Endothelial cell of umbilical vein (primary cell): ENCODE data around the gene AUTS2. TPM values are rescaled to one million over a fixed set of nuclear protein-coding genes. Genes with fewer than 3 reads are reported as not detected.

Experiments
- BruUV-seq: library from RNA; stranded (reverse); fragments of 400-500 nt; replicated peaks from 2 replicates; lab custom pipeline; 2021; lab: Mats Ljungman, UMichigan
- CTCF ChIA-PET: fragments of 300-600, 350-600 bp; sonication (Branson Sonifier 250); formaldehyde crosslinking; loops from one replicate; lab custom pipeline; 2021; ENCODE audit warnings: antibody characterized with exemption, inconsistent platforms; lab: Charles Lee
- POLR2A ChIA-PET: fragments of 300-600, 350-600 bp; sonication (Branson Sonifier 250); formaldehyde crosslinking; loops from one replicate; lab custom pipeline; 2021; ENCODE audit warnings: antibody characterized with exemption, inconsistent platforms; lab: Charles Lee
- DNase-seq: peaks from one replicate; pipeline ENCODE4 v3.0.0-alpha.2; 2011; ENCODE audit warnings: low read depth, low spot score
- FAIRE-seq: peaks from 2 replicates; lab custom pipeline; 2011; peaks lifted over from hg19 to GRCh38; lab: Jason Lieb, UNC
- H2AFZ ChIP-seq: 2 replicates; pipeline ENCODE4 v1.6.0; 2012; ENCODE audit warnings: low read depth, low read length, control low read depth, inconsistent platforms
- H3K27ac ChIP-seq: 2 replicates; pipeline ENCODE4 v1.5.1; 2011; ENCODE audit warnings: low read depth, mild to moderate bottlenecking, control low read depth, low read length, moderate library complexity; ENCODE audit not compliant: insufficient read depth
- H3K27me3 ChIP-seq, 2 experiments: 2 replicates each; pipeline versions ENCODE4 v1.6.0 to v1.6.1; 2011; ENCODE audit warnings: low read length in 2 of 2, mixed read lengths in 1 of 2; ENCODE audit not compliant: control insufficient read depth in 2 of 2, insufficient read depth in 2 of 2
- H3K36me3 ChIP-seq, 2 experiments: 2 replicates in 1 of 2; 3 replicates in 1 of 2; pipeline ENCODE4 v1.5.1; 2011; ENCODE audit warnings: low read length in 2 of 2, mild to moderate bottlenecking in 1 of 2, moderate library complexity in 1 of 2; ENCODE audit not compliant: control insufficient read depth in 2 of 2, insufficient read depth in 2 of 2; ENCODE audit errors: extremely low read depth in 1 of 2
- H3K4me1 ChIP-seq: 3 replicates; pipeline ENCODE4 v1.5.1; 2011; ENCODE audit warnings: mild to moderate bottlenecking, low read length; ENCODE audit not compliant: control insufficient read depth, insufficient read depth; ENCODE audit errors: extremely low read depth
- H3K4me2 ChIP-seq: 2 replicates; pipeline ENCODE4 v1.6.1; 2011; ENCODE audit warnings: low read length, control low read depth, mixed read lengths; ENCODE audit not compliant: insufficient read depth
- H3K4me3 ChIP-seq, 3 experiments: fragments of 200-600 bp in 1 of 3; sonication (generic), shearing (Covaris generic) in 1 of 3; replicated peaks in 1 of 3; 2 replicates each; pipeline ENCODE4 v1.5.1; 2011 to 2016; ENCODE audit warnings: control low read depth in 3 of 3, low read length in 3 of 3, mild to moderate bottlenecking in 2 of 3, inconsistent platforms in 1 of 3, low read depth in 1 of 3, moderate library complexity in 1 of 3; ENCODE audit not compliant: insufficient read depth in 1 of 3
- H3K79me2 ChIP-seq: 2 replicates; pipeline ENCODE4 v1.6.0; 2012; ENCODE audit warnings: low read length, inconsistent platforms; ENCODE audit not compliant: control insufficient read depth, insufficient read depth
- H3K9ac ChIP-seq: replicated peaks from 2 replicates; pipeline ENCODE3; 2011; ENCODE audit warnings: low read length, control low read depth; ENCODE audit not compliant: insufficient read depth; ENCODE audit errors: extremely low read depth
- H3K9me1 ChIP-seq: replicated peaks from 3 replicates; pipeline ENCODE4 v1.6.0; 2011; ENCODE audit warnings: mild to moderate bottlenecking, low read length; ENCODE audit not compliant: control insufficient read depth, insufficient read depth; ENCODE audit errors: extremely low read depth
- H3K9me3 ChIP-seq: replicated peaks from 2 replicates; pipeline ENCODE4 v1.5.1; 2012; ENCODE audit warnings: low read length, inconsistent platforms; ENCODE audit not compliant: control insufficient read depth, insufficient read depth
- H4K20me1 ChIP-seq: replicated peaks from 2 replicates; pipeline ENCODE3; 2011; ENCODE audit warnings: mild to moderate bottlenecking, low read length; ENCODE audit not compliant: control insufficient read depth, insufficient read depth; ENCODE audit errors: extremely low read depth
- EZH2 ChIP-seq: IDR thresholded peaks from 2 replicates; pipeline ENCODE4 v1.6.1; 2012; ENCODE audit warnings: borderline replicate concordance, low read depth, mild to moderate bottlenecking, moderate library complexity, low read length, inconsistent platforms; ENCODE audit not compliant: severe bottlenecking
- FOS ChIP-seq: IDR thresholded peaks from 2 replicates; pipeline ENCODE4 v1.6.1; 2011; ENCODE audit warnings: mild to moderate bottlenecking, low read length, moderate library complexity, borderline replicate concordance; ENCODE audit not compliant: insufficient read depth
- GATA2 ChIP-seq: IDR thresholded peaks from 2 replicates; pipeline ENCODE4 v1.7.0; 2011; ENCODE audit warnings: low read depth, mild to moderate bottlenecking, moderate library complexity, mixed read lengths, low read length; ENCODE audit not compliant: insufficient read length, insufficient read depth
- JUN ChIP-seq: IDR thresholded peaks from 2 replicates; pipeline ENCODE4 v1.6.1; 2011; ENCODE audit warnings: borderline replicate concordance, low read depth; ENCODE audit not compliant: insufficient read length, insufficient read depth
- MYC ChIP-seq: IDR thresholded peaks from one replicate; pipeline ENCODE4 v1.6.1; 2011; ENCODE audit warnings: mild to moderate bottlenecking, low read depth, low read length
- POLR2A ChIP-seq: IDR thresholded peaks from 2 replicates; pipeline ENCODE4 v1.6.1; 2012; ENCODE audit warnings: low read depth, mild to moderate bottlenecking, control low read depth, low read length
- POLR2AphosphoS5 ChIP-seq: IDR thresholded peaks from 2 replicates; pipeline ENCODE4 v1.6.1; 2012; ENCODE audit warnings: low read depth, mild to moderate bottlenecking, control low read depth, low read length, moderate library complexity; ENCODE audit not compliant: insufficient read depth
- dilution Hi-C: fragments of 300-500 bp; cut with MboI; formaldehyde crosslinking; loops from one replicate; pipeline ENCODE4 v1.15.0; 2019; ENCODE audit warnings: low sequenced_read_pairs; ENCODE audit not compliant: extremely low pct_ligation_motif_present
- intact Hi-C: fragments of 100-400 bp; cut with micrococcal nuclease; formaldehyde crosslinking; loops from one replicate; pipeline ENCODE4 v1.10.0; 2022
- polyA plus RNA-seq, 4 experiments: library from polyadenylated mRNA; depleted of rRNA in 3 of 4; stranded (reverse) in 3 of 4; unstranded in 1 of 4; fragments of >200 nt; gene quantifications; 2 replicates each; pipeline versions ENCODE4 v1.2.1 to v1.2.3, GENCODE V29; 2011 to 2012; ENCODE audit warnings: missing spikeins in 1 of 4
- total RNA-seq: library from RNA; stranded (reverse); gene quantifications from 2 replicates; pipeline ENCODE4 v1.2.3, GENCODE V29; 2021
- TF ChIP-seq, protein P1 (sequence below): IDR thresholded peaks from 2 replicates; pipeline ENCODE4 v1.6.1; 2011; ENCODE audit not compliant: insufficient read depth, insufficient read length
- TF ChIP-seq, protein P2 (sequence below), 2 donors: IDR thresholded peaks; 1 replicate in 1 of 2; 2 replicates in 1 of 2; pipeline ENCODE4 v1.5.1; 2011; ENCODE audit warnings: low read length in 2 of 2, mild to moderate bottlenecking in 2 of 2, moderate library complexity in 2 of 2, control low read depth in 1 of 2, inconsistent platforms in 1 of 2, low read depth in 1 of 2; ENCODE audit not compliant: insufficient read depth in 1 of 2; ENCODE audit errors: extremely low read depth in 1 of 2

AUTS2 gene
- total and polyA plus RNA-seq, 2 donors (not counting 3 experiments of a cell fraction or from before 2014, with no cell fraction given), result 0.59 to 8.0 TPM

DNA sequence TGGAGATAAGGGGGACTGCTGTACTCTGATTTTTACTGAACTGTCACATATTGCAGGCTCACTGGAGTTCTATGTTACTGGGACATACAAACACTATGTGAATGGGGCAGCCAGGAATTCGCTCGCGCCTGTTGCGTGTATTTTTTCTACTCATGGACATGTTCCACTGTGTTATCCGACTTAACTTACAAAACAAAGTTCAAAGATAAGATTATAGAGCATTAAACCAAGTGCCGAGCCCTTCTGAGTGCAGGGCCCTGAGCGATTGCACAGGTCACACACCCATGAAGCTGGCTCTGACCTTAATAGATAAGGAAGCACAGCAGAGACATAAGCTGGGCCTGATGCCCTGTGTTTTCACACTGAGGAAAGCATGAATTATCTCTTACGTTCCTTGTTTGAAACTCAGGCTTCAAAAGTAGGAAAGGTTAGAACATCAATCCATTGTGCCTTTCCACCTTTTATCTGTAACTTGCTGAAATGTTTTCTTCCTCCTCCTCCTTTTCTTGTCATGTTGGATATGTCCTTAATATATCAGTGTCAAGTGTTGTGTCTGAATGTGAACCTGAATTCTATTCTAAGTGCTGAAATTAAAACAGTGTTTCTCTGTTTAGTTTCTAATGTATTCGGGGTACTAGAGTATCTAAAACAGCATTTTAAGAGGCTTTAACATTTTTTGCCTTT is 273.8 kb downstream of the AUTS2 start:
- FAIRE-seq (no peak), DNase-seq (no peak)
- intact Hi-C loops, result no loop called here
- H3K36me3 ChIP-seq, result no peaks in the 10 kb centered on the region
- H3K4me2 ChIP-seq, result no peak overlapping the region
- no TSS peak for BruUV-seq
- no peak for TF ChIP-seq JUN
- no peak for TF ChIP-seq GATA2
- TF ChIP-seq POLR2A, result no peak
- TF ChIP-seq MYC, result no peak
- H3K27me3 ChIP-seq, result no peaks in the 10 kb centered on the region
- H3K79me2 ChIP-seq, result no peaks in the 10 kb centered on the region
- no peaks in the 10 kb centered on the region for H3K4me1 ChIP-seq
- no peaks in the 10 kb centered on the region for H3K9me1 ChIP-seq
- H3K4me3 ChIP-seq, result no peak overlapping the region
- dilution Hi-C loops, result no loop called here
- no peak overlapping the region for H2AFZ ChIP-seq
- H3K27ac ChIP-seq, result no peak overlapping the region
- ChIA-PET POLR2A (no interaction called here), CTCF (no interaction called here)
- no peaks in the 10 kb centered on the region for H3K9me3 ChIP-seq
- H3K9ac ChIP-seq, result no peak overlapping the region
- no peaks in the 10 kb centered on the region for H4K20me1 ChIP-seq

DNA sequence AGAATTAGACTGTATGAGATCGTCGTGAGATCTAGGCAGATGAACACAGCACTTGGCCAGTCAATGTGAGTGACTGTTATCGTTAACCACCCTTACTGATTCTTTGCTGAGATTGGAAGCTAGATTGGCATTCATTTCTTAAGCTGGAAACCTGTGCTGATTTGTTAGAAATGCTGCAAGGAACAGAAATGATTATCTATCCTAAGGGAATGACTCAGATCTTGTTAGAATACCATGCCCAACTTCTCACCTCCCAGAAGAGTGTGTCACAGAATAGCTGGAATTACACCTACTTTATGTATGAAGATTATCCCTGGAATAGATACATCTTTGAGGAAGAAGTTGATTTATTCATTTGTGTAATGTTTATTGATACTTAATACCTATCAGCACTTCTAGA is 275.2 kb downstream of the AUTS2 start:
- no peaks in the 10 kb centered on the region for H3K9me1 ChIP-seq
- no peak overlapping the region for H3K27ac ChIP-seq
- no peaks in the 10 kb centered on the region for H3K9me3 ChIP-seq
- no peak overlapping the region for H3K9ac ChIP-seq
- dilution Hi-C loops, result no loop called here
- no peak overlapping the region for H3K4me3 ChIP-seq
- TF ChIP-seq FOS, result no peak
- TF ChIP-seq, protein P1, sequence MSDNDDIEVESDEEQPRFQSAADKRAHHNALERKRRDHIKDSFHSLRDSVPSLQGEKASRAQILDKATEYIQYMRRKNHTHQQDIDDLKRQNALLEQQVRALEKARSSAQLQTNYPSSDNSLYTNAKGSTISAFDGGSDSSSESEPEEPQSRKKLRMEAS, result no peak
- no peak for TF ChIP-seq POLR2AphosphoS5
- TF ChIP-seq MYC, result no peak
- TF ChIP-seq POLR2A, result no peak
- no peak for TF ChIP-seq GATA2
- no peak for TF ChIP-seq EZH2
- no peak for TF ChIP-seq JUN
- TF ChIP-seq, protein P2, sequence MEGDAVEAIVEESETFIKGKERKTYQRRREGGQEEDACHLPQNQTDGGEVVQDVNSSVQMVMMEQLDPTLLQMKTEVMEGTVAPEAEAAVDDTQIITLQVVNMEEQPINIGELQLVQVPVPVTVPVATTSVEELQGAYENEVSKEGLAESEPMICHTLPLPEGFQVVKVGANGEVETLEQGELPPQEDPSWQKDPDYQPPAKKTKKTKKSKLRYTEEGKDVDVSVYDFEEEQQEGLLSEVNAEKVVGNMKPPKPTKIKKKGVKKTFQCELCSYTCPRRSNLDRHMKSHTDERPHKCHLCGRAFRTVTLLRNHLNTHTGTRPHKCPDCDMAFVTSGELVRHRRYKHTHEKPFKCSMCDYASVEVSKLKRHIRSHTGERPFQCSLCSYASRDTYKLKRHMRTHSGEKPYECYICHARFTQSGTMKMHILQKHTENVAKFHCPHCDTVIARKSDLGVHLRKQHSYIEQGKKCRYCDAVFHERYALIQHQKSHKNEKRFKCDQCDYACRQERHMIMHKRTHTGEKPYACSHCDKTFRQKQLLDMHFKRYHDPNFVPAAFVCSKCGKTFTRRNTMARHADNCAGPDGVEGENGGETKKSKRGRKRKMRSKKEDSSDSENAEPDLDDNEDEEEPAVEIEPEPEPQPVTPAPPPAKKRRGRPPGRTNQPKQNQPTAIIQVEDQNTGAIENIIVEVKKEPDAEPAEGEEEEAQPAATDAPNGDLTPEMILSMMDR (IDR thresholded peaks at IDR 0.05; ENCODE audit: extremely low read depth in 1 of 2, insufficient read depth in 1 of 2, low read depth in 1 of 2, low read length in 2 of 2), result no peak
- intact Hi-C loops, result no loop called here
- BruUV-seq, result no TSS peak
- no peaks in the 10 kb centered on the region for H3K4me1 ChIP-seq
- CTCF ChIA-PET, result no interaction called here
- H3K4me2 ChIP-seq, result no peak overlapping the region
- H3K36me3 ChIP-seq, result no peaks in the 10 kb centered on the region
- no peak overlapping the region for H2AFZ ChIP-seq
- DNase-seq, result no peak
- no peaks in the 10 kb centered on the region for H4K20me1 ChIP-seq
- no peaks in the 10 kb centered on the region for H3K79me2 ChIP-seq
- POLR2A ChIA-PET, result no interaction called here
- H3K27me3 ChIP-seq, result no peaks in the 10 kb centered on the region
- FAIRE-seq, result no peak
